Femur (tissue), 1 donor: ENCODE measurements around the gene KBTBD6.
A peak's percentile ranks its signal among the peaks of the same experiment; 100 is the strongest.
"Not testable (repeated sequence)": the region's sequence is repeated elsewhere in the genome, so short reads cannot be mapped to it uniquely, and the experiment has no call there.

Source experiments
- DNase-seq: peaks from one replicate; pipeline ENCODE4 v3.0.0-alpha.2; 2017

KBTBD6 gene

GRCh38 chr13:41133951-41134350, 1.3 kb upstream of the KBTBD6 start:
- no peak for DNase-seq

GRCh38 chr13:41131660-41132511, 716 bp downstream of the KBTBD6 start:
- DNase-seq = peak; percentile 22

GRCh38 chr13:41131189-41131588, 1.4 kb downstream of the KBTBD6 start:
- not testable (repeated sequence) for DNase-seq

GRCh38 chr13:41130356-41130755, 2.2 kb downstream of the KBTBD6 start:
- DNase-seq = no peak

GRCh38 chr13:41127701-41128100, 4.9 kb downstream of the KBTBD6 start:
- DNase-seq = no peak

GRCh38 chr13:41122838-41123237, 9.8 kb downstream of the KBTBD6 start:
- DNase-seq = no peak

- DNase-seq = no peak
Measured at GRCh38 chr13:41117869-41118268, 14.7 kb downstream of the KBTBD6 start.

GRCh38 chr13:41111454-41111853, 21.1 kb downstream of the KBTBD6 start:
- no peak for DNase-seq

- DNase-seq = no peak
Measured at GRCh38 chr13:41107584-41108014, 25.0 kb downstream of the KBTBD6 start.

GRCh38 chr13:41107104-41107571, 25.5 kb downstream of the KBTBD6 start:
- no peak for DNase-seq

- no peak for DNase-seq
Measured at GRCh38 chr13:41099986-41100385, 32.6 kb downstream of the KBTBD6 start.

GRCh38 chr13:41098761-41099160, 33.8 kb downstream of the KBTBD6 start:
- DNase-seq = no peak

GRCh38 chr13:41095681-41096080, 36.9 kb downstream of the KBTBD6 start:
- not testable (repeated sequence) for DNase-seq

- no peak for DNase-seq
Measured at GRCh38 chr13:41085961-41086585, 46.5 kb downstream of the KBTBD6 start.

- no peak for DNase-seq
Measured at GRCh38 chr13:41079725-41080124, 52.9 kb downstream of the KBTBD6 start.
